ENCODE data around the gene ZNF846.
A peak's percentile ranks its signal among the peaks of the same experiment; 100 is the strongest.

ZNF846 gene

GRCh38 chr19:9801976-9802375 is 33.4 kb upstream of the ZNF846 start:
- Histone ChIP-seq H3K27me3 (no peaks in the 10 kb centered on the region), H3K4me3 (ENCODE audit: low read depth, low read length) (no peak overlapping the region), H3K9me3 (no peaks in the 10 kb centered on the region), H3K36me3 (no peaks in the 10 kb centered on the region), H3K4me1 (no peaks in the 10 kb centered on the region)
- TF ChIP-seq CTCF (IDR thresholded peaks at IDR 0.05; ENCODE audit: low read depth, low read length), result no peak
- no peak for DNase-seq

- no peak for DNase-seq
- Histone ChIP-seq H3K36me3 (no peaks in the 10 kb centered on the region), H3K9me3 (no peaks in the 10 kb centered on the region), H3K4me1 (peaks cover 2% of the 10 kb centered on the region; the same call in 1 of the 2 replicates), H3K4me3 (ENCODE audit: low read depth, low read length) (no peak overlapping the region), H3K27me3 (no peaks in the 10 kb centered on the region)
- no peak for TF ChIP-seq CTCF (IDR thresholded peaks at IDR 0.05; ENCODE audit: low read depth, low read length)
Observed at GRCh38 chr19:9799162-9799561, 30.6 kb upstream of the ZNF846 start.

- Histone ChIP-seq H3K4me1 (peaks cover 2% of the 10 kb centered on the region; the same call in 1 of the 2 replicates), H3K27me3 (no peaks in the 10 kb centered on the region), H3K4me3 (ENCODE audit: low read depth, low read length) (no peak overlapping the region), H3K36me3 (no peaks in the 10 kb centered on the region), H3K9me3 (no peaks in the 10 kb centered on the region)
- DNase-seq, result no peak
- no peak for TF ChIP-seq CTCF (IDR thresholded peaks at IDR 0.05; ENCODE audit: low read depth, low read length)
Observed at GRCh38 chr19:9797871-9798270, 29.3 kb upstream of the ZNF846 start.

- no peaks in the 10 kb centered on the region for H3K9me3 ChIP-seq
- peaks cover 4% of the 10 kb centered on the region for H3K4me1 ChIP-seq
- peak; percentile 96 for TF ChIP-seq CTCF (IDR thresholded peaks at IDR 0.05; ENCODE audit: low read depth, low read length)
- no peaks in the 10 kb centered on the region for H3K36me3 ChIP-seq
- H3K4me3 ChIP-seq (ENCODE audit: low read depth, low read length), result no peak overlapping the region
- no peaks in the 10 kb centered on the region for H3K27me3 ChIP-seq
- peak; percentile 80 for DNase-seq
Observed at GRCh38 chr19:9796113-9796773, 27.7 kb upstream of the ZNF846 start.

GRCh38 chr19:9793071-9793591 is 24.6 kb upstream of the ZNF846 start:
- Histone ChIP-seq H3K4me3 (ENCODE audit: low read depth, low read length) (peak overlapping the region; percentile 69), H3K4me1 (peaks cover 5% of the 10 kb centered on the region), H3K36me3 (no peaks in the 10 kb centered on the region), H3K9me3 (no peaks in the 10 kb centered on the region), H3K27me3 (no peaks in the 10 kb centered on the region)
- DNase-seq, result peak; percentile 61
- no peak for TF ChIP-seq CTCF (IDR thresholded peaks at IDR 0.05; ENCODE audit: low read depth, low read length)
